Stimulated activated CD4-positive, alpha-beta T cell treated with anti-CD3 and anti-CD28 coated beads, Interleukin-4, amount 100 ng/mL, for 1 hour (primary cell): Measurements from ENCODE around the gene WDR73.
"Not testable (repeated sequence)": the region's sequence is repeated elsewhere in the genome, so short reads cannot be mapped to it uniquely, and the experiment has no call there.

ENCODE experiments used
- DNase-seq: peaks from one replicate; pipeline ENCODE4 v3.0.0-alpha.2; 2020

WDR73 gene

GRCh38 chr15:84653910-84654688 lies at the start of gene WDR73:
WDR73 (minus strand) TSS chr15:84654283; CDS start chr15:84654274, 9 bp downstream.
- peak; percentile 98 for DNase-seq

GRCh38 chr15:84703808-84704207 lies 49.7 kb upstream of the WDR73 start:
- DNase-seq = no peak

- no peak for DNase-seq
Observed at GRCh38 chr15:84702961-84703482, 48.9 kb upstream of the WDR73 start.

GRCh38 chr15:84699538-84700191 lies 45.6 kb upstream of the WDR73 start:
- no peak for DNase-seq

GRCh38 chr15:84697236-84697990 lies 43.3 kb upstream of the WDR73 start:
- no peak for DNase-seq

- DNase-seq = no peak
Observed at GRCh38 chr15:84696757-84697156, 42.7 kb upstream of the WDR73 start.

GRCh38 chr15:84690342-84690741 lies 36.3 kb upstream of the WDR73 start:
- DNase-seq = no peak

- no peak for DNase-seq
Observed at GRCh38 chr15:84689858-84690257, 35.8 kb upstream of the WDR73 start.

- DNase-seq = not testable (repeated sequence)
Observed at GRCh38 chr15:84686446-84686845, 32.4 kb upstream of the WDR73 start.

- DNase-seq = no peak
Observed at GRCh38 chr15:84685304-84685703, 31.2 kb upstream of the WDR73 start.

- DNase-seq = no peak
Observed at GRCh38 chr15:84684092-84684491, 30.0 kb upstream of the WDR73 start.

GRCh38 chr15:84681831-84682230 lies 27.7 kb upstream of the WDR73 start:
- DNase-seq = peak; percentile 20

- DNase-seq = no peak
Observed at GRCh38 chr15:84671211-84671610, 17.1 kb upstream of the WDR73 start.

GRCh38 chr15:84669726-84670125 lies 15.6 kb upstream of the WDR73 start:
- peak; percentile 42 for DNase-seq

- DNase-seq = no peak
Observed at GRCh38 chr15:84668221-84668982, 14.3 kb upstream of the WDR73 start.

- DNase-seq = no peak
Observed at GRCh38 chr15:84666373-84666772, 12.3 kb upstream of the WDR73 start.

GRCh38 chr15:84661001-84661400 lies 6.9 kb upstream of the WDR73 start:
- DNase-seq = no peak

- no peak for DNase-seq
Observed at GRCh38 chr15:84659904-84660781, 6.1 kb upstream of the WDR73 start.

GRCh38 chr15:84658788-84659411 lies 4.8 kb upstream of the WDR73 start:
- no peak for DNase-seq

GRCh38 chr15:84658080-84658787 lies 4.2 kb upstream of the WDR73 start, which contains the start of gene NMB:
NMB (minus strand) TSS chr15:84658199; CDS start chr15:84658152, 47 bp downstream.
- peak; percentile 82 for DNase-seq
